Fibroblast of pulmonary artery (primary cell): ENCODE measurements around the gene RFNG.

Experiments
- DNase-seq: peaks from one replicate; pipeline ENCODE4 v3.0.0-alpha.2; 2010; ENCODE audit warnings: low read depth
- H3K4me3 ChIP-seq: replicated peaks from 2 replicates; pipeline ENCODE4 v1.5.1; 2011; ENCODE audit warnings: low read depth, mild to moderate bottlenecking, control low read depth, low read length, moderate library complexity
- CTCF ChIP-seq: IDR thresholded peaks from 2 replicates; pipeline ENCODE4 v1.5.1; 2011; ENCODE audit warnings: mild to moderate bottlenecking, control low read depth, low read length, inconsistent platforms; ENCODE audit errors: missing control alignments

The RFNG gene

GRCh38 chr17:82022981-82023446, 28.6 kb downstream of the RFNG start, which contains the start of gene LRRC45:
LRRC45 (plus strand) TSS chr17:82023305; CDS start chr17:82023644, 339 bp downstream.
- TF ChIP-seq CTCF: no peak
- peak; percentile 100 for DNase-seq
- peak within 1 kb of the TSS; percentile 79 for H3K4me3 ChIP-seq

GRCh38 chr17:82022310-82022980, 29.2 kb downstream of the RFNG start, which contains the start of gene CENPX:
CENPX (minus strand) TSS chr17:82022878; CDS start chr17:82022861, 17 bp downstream.
- no peak for DNase-seq
- H3K4me3 ChIP-seq: peak within 1 kb of the TSS; percentile 79
- no peak for TF ChIP-seq CTCF

GRCh38 chr17:82021900-82022309, 29.7 kb downstream of the RFNG start:
- DNase-seq: no peak
- TF ChIP-seq CTCF: no peak
- peak overlapping the region; percentile 79 for H3K4me3 ChIP-seq

GRCh38 chr17:82021107-82021899, 30.3 kb downstream of the RFNG start:
- DNase-seq: peak; percentile 83
- peak; percentile 85 for TF ChIP-seq CTCF
- H3K4me3 ChIP-seq: peak overlapping the region; percentile 79

- no peak for DNase-seq
- H3K4me3 ChIP-seq: no peak overlapping the region
- TF ChIP-seq CTCF: no peak
Observed at GRCh38 chr17:82020572-82021106, 31.0 kb downstream of the RFNG start.

- peak; percentile 65 for TF ChIP-seq CTCF
- DNase-seq: peak; percentile 45
- H3K4me3 ChIP-seq: no peak overlapping the region
Observed at GRCh38 chr17:82019690-82020571, 31.7 kb downstream of the RFNG start.
